Measurements from ENCODE around the gene GRM4.

- TF ChIP-seq, protein P1, sequence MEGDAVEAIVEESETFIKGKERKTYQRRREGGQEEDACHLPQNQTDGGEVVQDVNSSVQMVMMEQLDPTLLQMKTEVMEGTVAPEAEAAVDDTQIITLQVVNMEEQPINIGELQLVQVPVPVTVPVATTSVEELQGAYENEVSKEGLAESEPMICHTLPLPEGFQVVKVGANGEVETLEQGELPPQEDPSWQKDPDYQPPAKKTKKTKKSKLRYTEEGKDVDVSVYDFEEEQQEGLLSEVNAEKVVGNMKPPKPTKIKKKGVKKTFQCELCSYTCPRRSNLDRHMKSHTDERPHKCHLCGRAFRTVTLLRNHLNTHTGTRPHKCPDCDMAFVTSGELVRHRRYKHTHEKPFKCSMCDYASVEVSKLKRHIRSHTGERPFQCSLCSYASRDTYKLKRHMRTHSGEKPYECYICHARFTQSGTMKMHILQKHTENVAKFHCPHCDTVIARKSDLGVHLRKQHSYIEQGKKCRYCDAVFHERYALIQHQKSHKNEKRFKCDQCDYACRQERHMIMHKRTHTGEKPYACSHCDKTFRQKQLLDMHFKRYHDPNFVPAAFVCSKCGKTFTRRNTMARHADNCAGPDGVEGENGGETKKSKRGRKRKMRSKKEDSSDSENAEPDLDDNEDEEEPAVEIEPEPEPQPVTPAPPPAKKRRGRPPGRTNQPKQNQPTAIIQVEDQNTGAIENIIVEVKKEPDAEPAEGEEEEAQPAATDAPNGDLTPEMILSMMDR (IDR thresholded peaks at IDR 0.05): no peak
- TF ChIP-seq POLR2A (IDR thresholded peaks at IDR 0.05): no peak
These were observed 108.7 kb downstream of the GRM4 start for GRCh38 chr6:34037151-34037550.

Measured in right lobe of liver (tissue), 4 donors.